GM18508 (cell line): ENCODE measurements around the gene IQSEC3.
"Not testable (repeated sequence)": the region's sequence is repeated elsewhere in the genome, so short reads cannot be mapped to it uniquely, and the experiment has no call there.

Source experiments
- ATAC-seq: cut with Tn5 transposase; IDR thresholded peaks from one replicate; pipeline ENCODE4 v1.9.1; 2021; ENCODE audit warnings: moderate number of reproducible peaks; ENCODE audit not compliant: insufficient read depth, unreplicated experiment

IQSEC3 gene

GRCh38 chr12:77769-78383 lies 11.3 kb downstream of the IQSEC3 start:
- not testable (repeated sequence) for ATAC-seq

DNA sequence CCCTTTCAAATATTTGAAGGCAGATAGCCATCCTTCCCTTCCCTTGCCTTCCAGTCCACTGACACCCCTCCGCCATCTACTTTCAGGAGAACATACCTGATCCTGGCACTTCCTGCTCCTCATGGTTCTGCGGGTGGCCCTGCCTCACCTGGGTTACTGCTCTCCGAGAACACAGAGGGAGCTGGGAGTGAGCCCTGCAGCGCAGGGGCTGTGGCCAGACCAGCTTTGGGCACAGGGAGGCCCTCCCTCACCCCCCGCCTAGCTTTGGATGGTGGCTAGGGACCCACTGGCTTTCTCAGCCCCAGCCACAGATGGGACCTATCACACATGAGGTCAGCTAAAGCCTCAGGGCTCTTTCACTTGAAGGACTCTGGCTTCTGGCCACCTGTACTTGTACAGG lies 12.4 kb downstream of the IQSEC3 start:
- ATAC-seq = no peak

DNA sequence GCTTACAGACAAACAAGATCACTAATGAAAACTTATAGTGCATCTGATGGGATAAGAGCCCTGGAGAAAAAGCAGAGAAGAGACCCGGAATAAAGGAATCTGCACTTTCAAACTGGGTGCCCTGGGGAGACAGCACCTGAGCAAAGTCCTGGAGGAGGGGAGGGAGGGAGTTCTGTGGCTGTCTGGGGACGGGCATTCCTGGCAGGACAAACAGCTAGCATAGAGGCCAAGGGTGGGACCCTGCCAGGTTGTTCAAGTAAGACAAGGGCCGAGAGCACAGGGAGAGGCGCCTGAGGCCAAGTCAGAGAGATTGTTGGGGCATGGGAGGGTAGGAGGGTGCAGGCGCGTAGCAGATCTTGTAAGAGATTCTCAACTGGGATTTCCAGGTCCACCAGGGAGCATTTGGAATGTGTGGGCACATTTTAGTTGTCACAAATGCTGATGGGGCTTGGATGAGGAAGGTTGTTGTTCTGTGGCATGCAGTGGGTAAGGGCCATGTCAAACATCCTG lies 14.2 kb downstream of the IQSEC3 start:
- no peak for ATAC-seq

- no peak for ATAC-seq
These were observed 16.2 kb downstream of the IQSEC3 start for GRCh38 chr12:82740-83139.

GRCh38 chr12:84056-84455 lies 17.5 kb downstream of the IQSEC3 start:
- ATAC-seq = no peak

DNA sequence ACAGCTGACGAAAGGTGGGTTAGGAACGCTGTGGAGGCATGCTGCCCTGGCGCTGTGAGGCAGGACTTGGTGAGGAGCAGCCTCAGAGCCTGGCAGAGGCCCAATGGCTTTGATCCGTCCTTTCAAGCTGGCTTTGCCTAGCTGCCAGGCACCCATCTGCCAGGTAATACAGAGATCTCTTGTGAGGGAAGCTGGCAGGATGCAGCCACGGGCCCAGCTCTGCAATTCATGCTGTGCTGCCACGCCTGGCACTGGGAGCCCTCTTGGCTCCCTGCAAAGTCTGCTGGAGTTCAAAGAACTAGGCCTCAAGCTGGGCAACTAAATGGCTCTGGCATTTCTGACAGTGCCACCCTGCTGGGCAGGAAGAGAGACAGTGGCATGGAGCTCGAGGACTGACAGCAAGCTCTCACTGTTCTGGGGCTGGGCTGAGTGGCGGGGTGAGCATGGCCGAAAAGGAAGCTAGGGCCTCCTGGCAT lies 18.7 kb downstream of the IQSEC3 start:
- ATAC-seq = no peak

DNA sequence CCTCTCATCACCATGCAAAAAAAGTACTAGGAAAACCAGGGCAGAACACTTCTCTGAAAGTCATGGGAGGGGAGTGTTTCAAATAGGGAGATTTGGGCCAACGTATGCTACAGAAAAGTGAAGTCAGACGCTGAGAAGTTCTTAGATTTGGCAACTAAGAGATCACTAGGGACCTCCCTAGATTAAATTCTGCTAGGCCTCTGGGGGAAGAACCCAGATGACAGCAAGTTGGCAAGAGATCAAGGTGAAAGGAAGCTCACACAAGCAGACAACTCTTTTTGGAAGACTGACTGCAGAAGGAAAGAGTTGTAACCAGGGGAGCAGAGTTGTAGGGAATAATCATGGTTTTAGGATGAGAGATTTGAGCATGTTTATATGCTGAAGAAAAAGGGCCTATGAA lies 20.7 kb downstream of the IQSEC3 start:
- no peak for ATAC-seq

DNA sequence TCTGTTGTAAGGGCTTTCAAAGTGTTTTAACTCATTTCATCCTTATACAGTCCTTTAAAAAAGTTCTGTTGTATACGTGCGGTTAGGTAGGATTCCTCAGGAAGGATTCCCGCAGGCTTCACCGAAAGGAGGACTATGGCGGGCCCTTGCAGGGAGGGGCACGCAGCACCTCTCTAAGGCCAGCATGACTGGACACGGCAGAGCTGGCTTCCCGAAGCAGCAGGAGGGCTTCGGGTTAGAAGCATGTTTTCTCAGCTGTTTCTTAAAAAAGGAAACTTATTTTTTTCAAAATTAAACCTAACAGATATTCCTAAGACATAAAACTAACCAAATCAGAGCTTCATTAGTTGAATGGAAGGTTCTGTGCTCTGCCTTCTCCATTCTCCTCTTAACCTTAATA lies 21.3 kb downstream of the IQSEC3 start:
- no peak for ATAC-seq

GRCh38 chr12:89653-90052 lies 23.1 kb downstream of the IQSEC3 start:
- ATAC-seq = no peak

DNA sequence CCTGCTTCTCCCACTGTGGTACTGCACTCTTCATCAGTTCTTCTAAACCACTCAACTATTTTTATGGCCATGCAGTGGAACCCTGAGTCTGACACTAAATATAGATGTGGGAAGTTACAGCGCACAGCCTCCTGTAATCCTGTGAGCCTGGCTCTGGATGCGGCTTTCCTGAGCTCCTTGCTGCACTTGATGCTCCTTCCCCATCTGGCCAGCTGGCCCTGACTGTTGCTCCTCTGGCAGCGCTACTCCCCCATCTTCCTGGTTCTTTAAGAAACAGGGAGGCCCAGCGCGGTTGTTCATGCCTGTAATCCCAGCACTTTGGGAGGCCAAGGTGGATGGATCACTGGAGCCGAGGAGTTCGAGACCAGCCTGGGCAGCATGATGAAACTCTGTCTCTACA lies 24.6 kb downstream of the IQSEC3 start:
- ATAC-seq = no peak

DNA sequence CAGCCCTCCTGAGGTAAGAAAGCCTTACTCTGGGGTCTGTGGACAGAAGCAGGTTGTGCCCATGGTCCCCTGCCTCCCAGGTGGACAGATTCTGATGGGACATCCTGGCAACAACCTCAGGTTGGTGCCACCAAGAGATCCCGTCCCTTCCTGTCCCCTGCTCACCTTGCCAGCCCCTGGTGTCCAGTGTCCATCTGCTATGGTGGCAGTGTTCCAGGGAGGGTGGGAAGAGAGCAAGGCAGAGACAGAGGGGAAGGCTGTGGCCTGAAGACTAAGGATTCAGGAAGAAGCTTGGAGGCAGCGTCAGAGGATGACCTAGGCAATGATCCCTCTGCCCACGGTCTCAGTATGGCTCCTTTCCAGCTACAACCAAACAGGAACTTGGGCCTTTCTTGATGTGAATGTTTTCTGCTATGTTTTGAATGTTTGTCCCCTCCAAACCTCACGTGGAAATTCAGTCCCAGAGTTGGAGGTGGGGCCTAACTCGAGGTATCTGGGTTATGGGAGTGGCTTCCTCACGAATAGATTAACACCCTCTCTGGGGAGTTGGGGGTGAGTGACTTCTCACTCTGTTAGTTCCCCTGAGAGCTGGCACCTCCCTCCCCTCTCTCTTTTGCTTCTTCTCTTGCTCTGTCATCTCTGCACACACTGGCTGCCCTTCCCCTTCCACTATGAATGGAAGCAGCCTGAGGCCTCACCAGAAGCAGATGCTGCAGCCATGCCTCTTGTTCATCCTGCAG lies 26.9 kb downstream of the IQSEC3 start:
- ATAC-seq = no peak

DNA sequence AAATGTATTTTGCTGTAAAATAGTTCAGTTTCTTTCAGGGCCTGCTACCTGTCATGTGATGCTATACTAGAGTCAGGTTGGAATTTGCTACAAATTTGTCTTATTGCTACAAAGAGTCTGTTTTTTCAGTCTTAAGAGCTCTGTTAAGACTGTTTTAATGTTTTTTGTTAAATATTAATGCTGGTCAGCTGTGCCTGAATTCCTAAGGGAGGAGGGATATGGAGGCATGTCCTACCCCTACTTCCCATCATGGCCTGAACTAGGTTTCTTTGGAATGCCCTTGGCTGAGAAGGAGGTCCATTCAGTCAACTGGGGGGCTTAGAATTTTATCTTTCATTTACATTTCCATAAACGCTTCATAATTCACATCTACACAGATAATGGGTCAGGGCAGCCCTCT lies 30.0 kb downstream of the IQSEC3 start:
- no peak for ATAC-seq

DNA sequence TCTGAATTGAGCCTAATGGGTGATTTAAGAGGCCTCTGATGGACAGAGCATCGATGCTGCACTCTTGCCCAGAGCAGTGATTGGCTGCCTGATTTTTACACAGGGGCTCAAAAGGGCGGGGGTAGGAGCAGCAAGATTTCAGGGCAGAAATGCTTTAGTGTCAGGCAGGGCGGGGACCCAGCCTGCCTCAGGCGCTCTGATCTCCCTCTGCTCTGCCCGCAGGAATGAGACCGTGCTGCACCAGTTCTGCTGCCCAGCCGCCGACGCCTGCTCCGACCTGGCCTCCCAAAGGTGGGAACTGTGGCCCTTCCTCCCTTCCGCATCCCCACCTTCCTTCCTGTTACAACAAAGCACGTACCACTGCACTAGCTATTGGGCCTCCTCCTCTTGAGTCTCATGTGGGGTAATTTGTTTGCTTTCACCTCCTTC lies 32.4 kb downstream of the IQSEC3 start:
- no peak for ATAC-seq

GRCh38 chr12:99605-100004 lies 33.0 kb downstream of the IQSEC3 start:
- no peak for ATAC-seq

DNA sequence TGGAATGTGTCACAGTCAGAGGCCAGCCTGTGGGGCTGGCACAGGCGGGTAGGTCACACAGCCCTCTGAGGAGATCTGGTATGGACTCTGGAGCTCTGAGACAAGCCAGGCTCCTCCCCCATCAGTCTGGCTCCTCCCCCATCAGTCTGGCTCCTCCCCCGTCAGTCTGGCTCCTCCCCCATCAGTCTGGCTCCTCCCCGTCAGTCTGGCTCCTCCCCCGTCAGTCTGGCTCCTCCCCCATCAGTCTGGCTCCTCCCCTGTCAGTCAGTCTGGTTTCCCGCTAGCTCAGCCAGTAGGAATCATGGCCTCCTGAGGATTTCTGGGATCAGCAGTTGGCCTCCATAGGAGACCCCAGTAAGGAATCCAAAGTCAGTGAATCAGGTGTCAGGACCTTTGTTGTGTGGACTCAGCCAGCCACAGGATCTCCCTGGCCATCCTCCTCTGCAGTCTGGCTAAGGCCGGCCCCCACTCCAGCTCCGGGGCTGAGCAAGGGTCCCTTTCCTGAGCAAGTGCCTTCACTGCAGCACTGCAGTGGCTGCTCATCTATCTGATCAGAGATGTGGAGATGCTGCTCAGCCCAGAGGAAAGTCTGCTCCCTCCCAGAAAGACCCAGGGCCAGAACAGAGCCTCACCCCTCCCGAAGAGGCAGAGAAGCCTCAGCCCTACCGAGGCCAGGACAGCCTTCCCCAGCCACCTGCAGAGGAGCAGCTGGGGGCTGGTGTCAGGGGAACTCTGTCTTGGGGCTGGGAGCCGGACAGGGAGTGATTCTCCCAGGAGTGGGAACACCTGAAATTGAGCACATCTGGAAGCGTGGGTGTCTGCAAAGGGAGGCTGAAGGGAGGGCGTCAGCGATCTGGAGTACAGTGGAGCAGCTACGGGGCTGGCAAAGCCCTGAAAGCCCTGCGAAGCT lies 35.7 kb downstream of the IQSEC3 start:
- ATAC-seq = no peak

- no peak for ATAC-seq
These were observed 36.3 kb downstream of the IQSEC3 start for GRCh38 chr12:102879-103168.

DNA sequence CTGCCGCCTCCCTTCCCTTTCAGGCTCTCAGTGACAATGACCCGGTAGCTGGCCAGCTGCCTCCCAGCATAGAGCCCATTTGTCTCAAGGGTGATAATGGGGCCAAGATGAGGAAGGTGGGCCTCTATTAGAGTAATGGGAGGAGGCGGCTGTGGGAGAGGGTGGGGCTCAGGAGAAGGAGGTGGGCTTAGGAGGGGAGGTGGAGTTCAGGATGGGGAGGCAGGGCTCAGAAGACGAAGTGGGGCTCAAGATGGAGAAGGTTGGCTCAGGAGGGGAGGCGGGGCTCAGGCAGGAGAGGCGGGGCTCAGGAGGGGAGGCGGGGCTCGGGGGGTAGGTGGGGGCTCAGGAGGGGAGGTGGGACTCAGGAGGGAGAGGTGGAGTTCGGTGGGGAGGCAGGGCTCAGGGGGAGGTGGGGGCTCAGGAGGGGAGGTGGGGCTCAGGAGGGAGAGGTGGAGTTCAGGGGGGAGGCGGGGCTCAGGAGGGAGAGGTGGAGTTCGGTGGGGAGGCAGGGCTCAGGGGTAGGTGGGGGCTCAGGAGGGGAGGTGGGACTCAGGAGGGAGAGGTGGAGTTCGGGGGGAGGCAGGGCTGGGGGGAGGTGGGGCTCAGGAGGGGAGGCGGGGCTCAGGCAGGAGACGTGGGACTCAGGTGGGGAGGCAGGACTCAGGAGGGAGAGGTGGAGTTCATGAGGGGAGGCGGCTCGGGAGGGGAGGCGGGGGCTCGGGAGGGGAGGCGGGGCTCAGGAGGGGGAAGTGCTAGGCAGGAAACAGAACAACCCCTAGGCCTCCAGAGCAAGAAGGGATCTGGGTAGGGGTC lies 36.8 kb downstream of the IQSEC3 start:
- no peak for ATAC-seq

DNA sequence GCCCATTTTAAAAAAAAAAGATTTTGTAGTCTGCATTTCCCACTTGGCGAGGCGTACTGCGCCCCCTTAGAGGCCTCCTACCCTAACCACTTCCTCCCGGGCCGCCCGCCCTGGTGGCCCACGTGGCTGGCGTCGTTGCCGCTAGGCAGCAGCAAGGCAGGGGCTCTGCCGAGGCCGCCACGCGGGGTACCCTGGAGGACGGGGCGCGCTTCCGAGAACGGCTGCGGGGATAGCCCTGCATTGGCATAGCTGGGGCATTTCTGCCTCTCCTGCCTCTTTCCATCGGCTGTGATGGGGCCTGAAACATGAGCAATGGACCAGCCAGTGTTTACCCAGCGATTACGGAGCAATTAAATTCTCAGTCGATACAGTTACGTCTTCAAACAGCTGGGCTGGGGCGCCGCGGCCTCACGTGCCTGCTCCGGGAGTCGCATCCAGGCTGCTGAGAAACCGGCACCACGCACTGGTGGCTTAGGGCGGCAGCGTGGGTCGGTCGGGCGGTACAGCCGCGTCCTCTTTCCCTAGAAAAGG lies 38.0 kb downstream of the IQSEC3 start:
- ATAC-seq = no peak

- no peak for ATAC-seq
These were observed 39.1 kb downstream of the IQSEC3 start for GRCh38 chr12:105696-106095.

DNA sequence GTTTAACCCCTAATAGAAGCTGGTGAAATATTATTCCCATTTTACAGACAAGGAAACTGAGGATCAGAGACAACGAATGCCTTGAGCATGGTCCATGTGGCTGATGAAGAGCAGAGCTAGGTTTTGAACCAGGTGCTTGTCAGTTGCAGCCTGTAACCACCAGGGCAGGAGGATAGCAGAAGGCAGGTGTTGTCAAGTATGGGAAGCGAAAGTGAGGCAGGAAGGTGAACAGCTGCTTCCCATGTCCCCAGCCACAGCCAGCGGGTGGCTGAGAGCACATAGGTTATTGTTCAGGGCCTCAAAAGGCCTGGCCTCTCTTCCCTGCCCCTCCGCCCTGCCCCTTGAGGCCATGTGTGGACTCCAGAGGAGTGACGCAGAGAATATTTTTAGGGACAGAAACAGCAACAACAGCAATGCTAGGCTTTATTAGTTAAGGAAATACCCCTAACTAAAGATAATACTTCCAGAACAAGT lies 39.6 kb downstream of the IQSEC3 start:
- peak; percentile 72 for ATAC-seq
